LNCAP (cell line): Measurements from ENCODE around the gene AQP5.

Experiments
- TF ChIP-seq, protein P1 (sequence below): fragments of 450-650 bp; IDR thresholded peaks from 2 replicates; pipeline ENCODE4 v1.5.1; 2017; ENCODE audit warnings: mild to moderate bottlenecking

Gene AQP5

GRCh38 chr12:49970658-49971057 lies 9.0 kb downstream of the AQP5 start:
- TF ChIP-seq, protein P1, sequence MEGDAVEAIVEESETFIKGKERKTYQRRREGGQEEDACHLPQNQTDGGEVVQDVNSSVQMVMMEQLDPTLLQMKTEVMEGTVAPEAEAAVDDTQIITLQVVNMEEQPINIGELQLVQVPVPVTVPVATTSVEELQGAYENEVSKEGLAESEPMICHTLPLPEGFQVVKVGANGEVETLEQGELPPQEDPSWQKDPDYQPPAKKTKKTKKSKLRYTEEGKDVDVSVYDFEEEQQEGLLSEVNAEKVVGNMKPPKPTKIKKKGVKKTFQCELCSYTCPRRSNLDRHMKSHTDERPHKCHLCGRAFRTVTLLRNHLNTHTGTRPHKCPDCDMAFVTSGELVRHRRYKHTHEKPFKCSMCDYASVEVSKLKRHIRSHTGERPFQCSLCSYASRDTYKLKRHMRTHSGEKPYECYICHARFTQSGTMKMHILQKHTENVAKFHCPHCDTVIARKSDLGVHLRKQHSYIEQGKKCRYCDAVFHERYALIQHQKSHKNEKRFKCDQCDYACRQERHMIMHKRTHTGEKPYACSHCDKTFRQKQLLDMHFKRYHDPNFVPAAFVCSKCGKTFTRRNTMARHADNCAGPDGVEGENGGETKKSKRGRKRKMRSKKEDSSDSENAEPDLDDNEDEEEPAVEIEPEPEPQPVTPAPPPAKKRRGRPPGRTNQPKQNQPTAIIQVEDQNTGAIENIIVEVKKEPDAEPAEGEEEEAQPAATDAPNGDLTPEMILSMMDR = no peak

DNA sequence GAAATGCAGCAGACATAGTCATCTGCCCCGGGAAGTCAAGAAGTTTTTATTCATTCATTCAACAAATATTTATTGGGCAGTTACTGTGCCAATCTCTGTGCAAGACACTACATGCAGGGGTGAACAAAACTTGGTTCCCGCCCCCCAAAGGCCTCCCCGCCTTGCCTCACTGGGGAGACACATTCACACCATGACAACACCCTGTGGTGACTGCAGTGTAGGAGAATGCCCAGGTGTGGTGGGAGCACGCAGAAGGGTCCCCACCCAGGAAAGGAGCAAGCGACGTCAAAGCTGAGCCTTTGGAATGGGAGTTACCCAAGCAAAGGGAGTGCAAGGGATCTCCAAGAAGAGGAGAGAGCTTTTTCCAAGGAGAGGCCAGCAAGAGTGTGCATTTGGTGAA lies 9.5 kb downstream of the AQP5 start:
- TF ChIP-seq, protein P1 = no peak

- TF ChIP-seq, protein P1 = no peak
Observed at GRCh38 chr12:49972129-49972528, 10.5 kb downstream of the AQP5 start.

GRCh38 chr12:49972641-49973360 lies 11.1 kb downstream of the AQP5 start, which contains the start of gene AQP6:
Gene AQP6 (plus strand): TSS chr12:49972947. CDS start chr12:49973174, 227 bp downstream.
- TF ChIP-seq, protein P1 = no peak

- TF ChIP-seq, protein P1 = no peak
Observed at GRCh38 chr12:49973361-49973830, 11.7 kb downstream of the AQP5 start.

- TF ChIP-seq, protein P1 = peak; percentile 47
Observed at GRCh38 chr12:49974231-49974675, 12.6 kb downstream of the AQP5 start.

- TF ChIP-seq, protein P1 = no peak
Observed at GRCh38 chr12:49974677-49975317, 13.1 kb downstream of the AQP5 start.
